IMR-90 (cell line): ENCODE results near the gene APLF. TPM values are rescaled to one million over a fixed set of nuclear protein-coding genes. Genes with fewer than 3 reads are reported as not detected.

Experiments used
- ATAC-seq: fragments of 200-7000 bp; cut with Tn5 transposase; 2 replicates; pipeline ENCODE4 v1.9.1; 2020; ENCODE audit warnings: low read depth, mild to moderate bottlenecking, moderate library complexity
- BruUV-seq: library from RNA; stranded (reverse); fragments of 400-500 nt; replicated peaks from 2 replicates; lab custom pipeline; 2021; lab: Mats Ljungman, UMichigan
- CTCF ChIA-PET: fragments of 300-600 bp; formaldehyde crosslinking; extraction: SDS; loops from one replicate; lab custom pipeline; 2021; ENCODE audit warnings: antibody characterized with exemption; lab: Yijun Ruan, JAX
- POLR2A ChIA-PET: fragments of 300-600 bp; sonication (Branson Sonifier 250); formaldehyde crosslinking; loops from one replicate; lab custom pipeline; 2022; ENCODE audit warnings: antibody characterized with exemption; ENCODE audit not compliant: unreplicated experiment; lab: Charles Lee
- DNase-seq: peaks from one replicate; pipeline ENCODE4 v3.0.0; 2013
- H2AFZ ChIP-seq: replicated peaks from 2 replicates; pipeline ENCODE3; 2013; ENCODE audit warnings: low read length, mild to moderate bottlenecking; ENCODE audit not compliant: poor library complexity
- H2AK5ac ChIP-seq: 2 replicates; pipeline ENCODE4 v1.6.1; 2013; ENCODE audit warnings: low read depth, low read length, inconsistent platforms
- H2AK9ac ChIP-seq: replicated peaks from 2 replicates; pipeline ENCODE3; 2013; ENCODE audit warnings: mild to moderate bottlenecking, low read depth, low read length, moderate library complexity; ENCODE audit not compliant: poor library complexity
- H2BK120ac ChIP-seq: 2 replicates; pipeline ENCODE4 v1.6.1; 2013; ENCODE audit warnings: low read depth, low read length, inconsistent platforms
- H2BK15ac ChIP-seq: 3 replicates; pipeline ENCODE4 v1.6.1; 2013; ENCODE audit warnings: low read depth, low read length, inconsistent platforms
- H2BK20ac ChIP-seq: 2 replicates; pipeline ENCODE4 v1.6.1; 2013; ENCODE audit warnings: low read depth, mild to moderate bottlenecking, inconsistent platforms, low read length, moderate library complexity
- H2BK5ac ChIP-seq: 2 replicates; pipeline ENCODE4 v1.6.1; 2013; ENCODE audit warnings: mild to moderate bottlenecking, low read depth, low read length, inconsistent platforms; ENCODE audit not compliant: poor library complexity, severe bottlenecking
- H3K14ac ChIP-seq: replicated peaks from 2 replicates; pipeline ENCODE4 v1.6.1; 2013; ENCODE audit warnings: low read depth, low read length, inconsistent platforms
- H3K18ac ChIP-seq: 2 replicates; pipeline ENCODE4 v1.6.1; 2013; ENCODE audit warnings: low read depth, low read length, control low read depth
- H3K23ac ChIP-seq: 2 replicates; pipeline ENCODE4 v1.6.1; 2013; ENCODE audit warnings: low read depth, low read length, inconsistent platforms
- H3K27ac ChIP-seq: 2 replicates; pipeline ENCODE4 v1.5.1; 2013; ENCODE audit warnings: mild to moderate bottlenecking, control low read depth, low read length; ENCODE audit not compliant: insufficient read depth
- H3K27me3 ChIP-seq: 2 replicates; pipeline ENCODE4 v1.6.1; 2013; ENCODE audit warnings: low read length; ENCODE audit not compliant: control insufficient read depth, insufficient read depth
- H3K36me3 ChIP-seq: 2 replicates; pipeline ENCODE4 v1.6.1; 2013; ENCODE audit warnings: low read length, mixed read lengths; ENCODE audit not compliant: control insufficient read depth, insufficient read depth
- H3K4ac ChIP-seq: 2 replicates; pipeline ENCODE4 v1.6.1; 2013; ENCODE audit warnings: low read depth, low read length, inconsistent platforms
- H3K4me1 ChIP-seq: 2 replicates; pipeline ENCODE4 v1.6.1; 2013; ENCODE audit warnings: low read length, mixed read lengths; ENCODE audit not compliant: control insufficient read depth, insufficient read depth
- H3K4me2 ChIP-seq: 2 replicates; pipeline ENCODE4 v1.6.1; 2013; ENCODE audit warnings: low read depth, mild to moderate bottlenecking, control low read depth, low read length, moderate library complexity
- H3K4me3 ChIP-seq: 2 replicates; pipeline ENCODE4 v1.5.1; 2013; ENCODE audit warnings: low read depth, mild to moderate bottlenecking, control low read depth, low read length, moderate library complexity; ENCODE audit not compliant: insufficient read depth
- H3K56ac ChIP-seq: 2 replicates; pipeline ENCODE4 v1.6.1; 2013; ENCODE audit warnings: low read length, inconsistent platforms; ENCODE audit not compliant: insufficient read depth; ENCODE audit errors: extremely low read depth
- H3K79me1 ChIP-seq, 2 experiments: 2 replicates each; pipeline ENCODE4 v1.6.1; 2013; ENCODE audit warnings: low read length in 2 of 2, inconsistent platforms in 1 of 2, low read depth in 1 of 2
- H3K9ac ChIP-seq: 2 replicates; pipeline ENCODE4 v1.6.1; 2013; ENCODE audit warnings: low read depth, low read length, control low read depth
- H3K9me1 ChIP-seq: 2 replicates; pipeline ENCODE4 v1.6.1; 2013; ENCODE audit warnings: low read length, inconsistent platforms; ENCODE audit not compliant: insufficient read depth
- H3K9me3 ChIP-seq: 2 replicates; pipeline ENCODE4 v1.6.1; 2013; ENCODE audit warnings: low read length; ENCODE audit not compliant: control insufficient read depth, insufficient read depth
- H4K20me1 ChIP-seq: 2 replicates; pipeline ENCODE4 v1.6.1; 2013; ENCODE audit warnings: low read length, inconsistent platforms; ENCODE audit not compliant: insufficient read depth
- H4K5ac ChIP-seq: 2 replicates; pipeline ENCODE4 v1.6.1; 2013; ENCODE audit warnings: mild to moderate bottlenecking, low read depth, low read length, control low read depth
- H4K8ac ChIP-seq, 2 experiments: 2 replicates each; pipeline ENCODE4 v1.6.1; 2013; ENCODE audit warnings: low read depth in 2 of 2, low read length in 2 of 2, control low read depth in 1 of 2, inconsistent platforms in 1 of 2
- H4K91ac ChIP-seq: 2 replicates; pipeline ENCODE4 v1.6.1; 2013; ENCODE audit warnings: low read depth, low read length, inconsistent platforms; ENCODE audit not compliant: insufficient read depth
- BHLHE40 ChIP-seq: fragments of 150-350 bp; IDR thresholded peaks from 2 replicates; pipeline ENCODE4 v1.6.1; 2016; ENCODE audit warnings: mild to moderate bottlenecking, low read depth, low read length
- CEBPB ChIP-seq: IDR thresholded peaks from 2 replicates; pipeline ENCODE4 v1.6.1; 2012; ENCODE audit warnings: low read depth, low read length, improper control_type of control experiment
- CHD1 ChIP-seq: IDR thresholded peaks from 2 replicates; pipeline ENCODE4 v1.6.1; 2012; ENCODE audit warnings: low read depth, low read length, improper control_type of control experiment
- CTCF ChIP-seq: conservative IDR thresholded peaks from 2 replicates; pipeline ENCODE4 v1.5.1; 2012; ENCODE audit warnings: mild to moderate bottlenecking, low read depth, low read length, improper control_type of control experiment
- ELK1 ChIP-seq: fragments of 150-350 bp; IDR thresholded peaks from 2 replicates; pipeline ENCODE4 v1.6.1; 2016; ENCODE audit warnings: low read depth, mild to moderate bottlenecking, low read length, moderate library complexity, borderline replicate concordance
- FOS ChIP-seq: fragments of 150-350 bp; IDR thresholded peaks from 2 replicates; pipeline ENCODE4 v1.6.1; 2016; ENCODE audit warnings: low read depth, low read length
- MAFK ChIP-seq: IDR thresholded peaks from 2 replicates; pipeline ENCODE4 v1.6.1; 2012; ENCODE audit warnings: low read depth, low read length, improper control_type of control experiment
- MAZ ChIP-seq: IDR thresholded peaks from 2 replicates; pipeline ENCODE4 v1.6.1; 2012; ENCODE audit warnings: low read depth, mild to moderate bottlenecking, low read length, improper control_type of control experiment, moderate library complexity, borderline replicate concordance
- MXI1 ChIP-seq: IDR thresholded peaks from 2 replicates; pipeline ENCODE4 v1.6.1; 2012; ENCODE audit warnings: low read depth, mild to moderate bottlenecking, low read length, moderate library complexity, borderline replicate concordance
- NFE2L2 ChIP-seq: fragments of 150-350 bp; IDR thresholded peaks from 2 replicates; pipeline ENCODE4 v1.6.1; 2016; ENCODE audit warnings: low read depth, mild to moderate bottlenecking, low read length
- POLR2A ChIP-seq: IDR thresholded peaks from 2 replicates; pipeline ENCODE4 v1.6.1; 2012; ENCODE audit warnings: mild to moderate bottlenecking, low read depth, low read length
- RAD21 ChIP-seq: IDR thresholded peaks from 2 replicates; pipeline ENCODE4 v1.6.1; 2012; ENCODE audit warnings: low read length, improper control_type of control experiment
- RCOR1 ChIP-seq: IDR thresholded peaks from 2 replicates; pipeline ENCODE4 v1.6.1; 2012; ENCODE audit warnings: mild to moderate bottlenecking, low read length, improper control_type of control experiment; ENCODE audit not compliant: insufficient replicate concordance
- RFX5 ChIP-seq: IDR thresholded peaks from 2 replicates; pipeline ENCODE4 v1.8.0; 2012; ENCODE audit warnings: low read depth, mild to moderate bottlenecking, low read length, moderate library complexity
- SMC3 ChIP-seq: fragments of 150-350 bp; IDR thresholded peaks from 2 replicates; pipeline ENCODE4 v1.6.1; 2016; ENCODE audit warnings: low read depth, mild to moderate bottlenecking, antibody characterized with exemption, low read length, moderate library complexity
- USF2 ChIP-seq: fragments of 150-350 bp; IDR thresholded peaks from 2 replicates; pipeline ENCODE4 v1.6.1; 2017; ENCODE audit warnings: mild to moderate bottlenecking, antibody characterized with exemption, low read length, low read depth
- WGBS, 2 experiments: methylation state at CpG; one replicate each; pipeline versions ENCODE4 v1.1.5 to v1.1.7; 2013; ENCODE audit warnings: missing lambda C conversion rate in 2 of 2; ENCODE audit not compliant: insufficient read length in 1 of 2; ENCODE audit errors: extremely low coverage in 2 of 2; 5-methylcytosine and 5-hydroxymethylcytosine counted together
- dilution Hi-C: fragments of 300-500 bp; cut with HindIII; formaldehyde crosslinking; loops from one replicate; pipeline ENCODE4 v1.14.3; 2018; ENCODE audit warnings: low sequenced_read_pairs; ENCODE audit not compliant: unreplicated experiment
- in situ Hi-C: fragments of 300-500 bp; cut with MboI; formaldehyde crosslinking; loops from 3 replicates; pipeline ENCODE4 v1.14.3; 2019; ENCODE audit warnings: low sequenced_read_pairs, inconsistent platforms, mixed read lengths
- intact Hi-C: fragments of 100-400 bp; cut with micrococcal nuclease; formaldehyde crosslinking; loops from 2 replicates; pipeline ENCODE4 v1.10.0; 2022
- polyA plus RNA-seq, 3 experiments: library from polyadenylated mRNA; depleted of rRNA; stranded (reverse); fragments of >200 nt; gene quantifications; 2 replicates each; pipeline ENCODE4 v1.2.3, GENCODE V29; 2012; ENCODE audit warnings: low replicate concordance in 1 of 3
- total RNA-seq: library from RNA; depleted of rRNA; stranded (reverse); fragments of >200 nt; gene quantifications from 2 replicates; pipeline ENCODE4 v1.2.3, GENCODE V29; 2012

Gene APLF
- total and polyA plus RNA-seq, 2 of the 4 experiments (the other 2 are of a cell fraction), result 1.5 to 2.3 TPM

GRCh38 chr2:68452158-68452900 is 15.1 kb upstream of the APLF start:
- BruUV-seq, result no TSS peak
- Histone ChIP-seq H2BK20ac (no peak overlapping the region), H3K27me3 (no peaks in the 10 kb centered on the region; the same call in none of the 2 replicates), H3K9me1 (no peaks in the 10 kb centered on the region), H3K18ac (no peak overlapping the region), H3K9me3 (no peaks in the 10 kb centered on the region), H4K8ac (no peak overlapping the region), H3K79me1 (no peaks in the 10 kb centered on the region), H3K23ac (no peak overlapping the region), H3K4me3 (no peak overlapping the region), H3K9ac (no peak overlapping the region), H3K4me2 (no peak overlapping the region), H2AFZ (no peak overlapping the region), H3K56ac (no peak overlapping the region), H4K5ac (no peak overlapping the region), H3K27ac (no peak overlapping the region), H2BK15ac (no peak overlapping the region), H2AK9ac (no peak overlapping the region), H4K20me1 (no peaks in the 10 kb centered on the region), H2AK5ac (no peak overlapping the region), H3K4ac (no peak overlapping the region), H3K36me3 (no peaks in the 10 kb centered on the region), H4K91ac (no peak overlapping the region), H2BK5ac (no peak overlapping the region), H3K14ac (no peak overlapping the region), H2BK120ac (no peak overlapping the region), H3K4me1 (no peaks in the 10 kb centered on the region)
- no CpG with 5 or more reads among the region's 5 CpGs for WGBS, 2 experiments
- no peak for TF ChIP-seq MXI1
- no peak for TF ChIP-seq BHLHE40
- TF ChIP-seq CEBPB, result no peak
- TF ChIP-seq MAZ, result no peak
- TF ChIP-seq NFE2L2, result no peak
- no peak for TF ChIP-seq MAFK
- no peak for TF ChIP-seq POLR2A
- TF ChIP-seq ELK1, result no peak
- no peak for TF ChIP-seq CTCF
- TF ChIP-seq RFX5, result no peak
- TF ChIP-seq RCOR1, result no peak
- no peak for TF ChIP-seq FOS
- TF ChIP-seq RAD21, result no peak
- TF ChIP-seq USF2, result no peak
- no peak for TF ChIP-seq CHD1
- TF ChIP-seq SMC3, result no peak
- ChIA-PET CTCF (no interaction called here), POLR2A (no interaction called here)
- in situ Hi-C loops (no loop called here), intact Hi-C loops (no loop called here), dilution Hi-C loops (no loop called here)
- DNase-seq (no peak), ATAC-seq (no peak)
